ENCODE data around the gene COQ8A.

Gene COQ8A

GRCh38 chr1:226898246-226898645 lies 41.8 kb upstream of the COQ8A start:
- no peak for ATAC-seq
- no peak for TF ChIP-seq BACH2 (CRISPR knock-in tag; IDR thresholded peaks at IDR 0.05; ENCODE audit: borderline replicate concordance)
- no peak for TF ChIP-seq POU6F1 (CRISPR knock-in tag; IDR thresholded peaks at IDR 0.05; ENCODE audit: borderline replicate concordance, low read depth)
- TF ChIP-seq ZFP3 (CRISPR knock-in tag; IDR thresholded peaks at IDR 0.05): no peak
- TF ChIP-seq ZNF565 (CRISPR knock-in tag; conservative IDR thresholded peaks at IDR 0.05; ENCODE audit: low read depth): no peak
- no peak for TF ChIP-seq OSR1 (CRISPR knock-in tag; IDR thresholded peaks at IDR 0.05)

- no peak for ATAC-seq
- TF ChIP-seq GLIS3 (CRISPR knock-in tag; IDR thresholded peaks at IDR 0.05): no peak
- TF ChIP-seq ZNF70 (CRISPR knock-in tag; IDR thresholded peaks at IDR 0.05): no peak
- no peak for TF ChIP-seq ZNF565 (CRISPR knock-in tag; conservative IDR thresholded peaks at IDR 0.05; ENCODE audit: low read depth)
- no peak for TF ChIP-seq ISL1 (CRISPR knock-in tag; IDR thresholded peaks at IDR 0.05)
- TF ChIP-seq BACH2 (CRISPR knock-in tag; IDR thresholded peaks at IDR 0.05; ENCODE audit: borderline replicate concordance): no peak
- TF ChIP-seq PPARA (CRISPR knock-in tag; IDR thresholded peaks at IDR 0.05; ENCODE audit: borderline replicate concordance): no peak
- no peak for TF ChIP-seq CSDC2 (CRISPR knock-in tag; IDR thresholded peaks at IDR 0.05)
- TF ChIP-seq ZNF8 (CRISPR knock-in tag; IDR thresholded peaks at IDR 0.05): no peak
- no peak for TF ChIP-seq RARB (CRISPR knock-in tag; IDR thresholded peaks at IDR 0.05)
- TF ChIP-seq ZFP30 (CRISPR knock-in tag; IDR thresholded peaks at IDR 0.05): no peak
- no peak for TF ChIP-seq ZFP3 (CRISPR knock-in tag; IDR thresholded peaks at IDR 0.05)
- TF ChIP-seq TCF4 (CRISPR knock-in tag; IDR thresholded peaks at IDR 0.05; ENCODE audit: borderline replicate concordance): no peak
- no peak for TF ChIP-seq POU6F1 (CRISPR knock-in tag; IDR thresholded peaks at IDR 0.05; ENCODE audit: borderline replicate concordance, low read depth)
- no peak for TF ChIP-seq SNAI2 (CRISPR knock-in tag; IDR thresholded peaks at IDR 0.05)
- no peak for TF ChIP-seq ESRRG (CRISPR knock-in tag; IDR thresholded peaks at IDR 0.05)
- no peak for TF ChIP-seq ARNTL (CRISPR knock-in tag; IDR thresholded peaks at IDR 0.05; ENCODE audit: borderline replicate concordance, low read depth)
- no peak for TF ChIP-seq CSRNP3 (CRISPR knock-in tag; IDR thresholded peaks at IDR 0.05)
Observed at GRCh38 chr1:226901421-226901820, 38.7 kb upstream of the COQ8A start.

- ATAC-seq: no peak
- no peak for TF ChIP-seq ZNF8 (CRISPR knock-in tag; IDR thresholded peaks at IDR 0.05)
- no peak for TF ChIP-seq CSRNP3 (CRISPR knock-in tag; IDR thresholded peaks at IDR 0.05)
- no peak for TF ChIP-seq TCF4 (CRISPR knock-in tag; IDR thresholded peaks at IDR 0.05; ENCODE audit: borderline replicate concordance)
- TF ChIP-seq TOX (CRISPR knock-in tag; IDR thresholded peaks at IDR 0.05; ENCODE audit: borderline replicate concordance): no peak
- TF ChIP-seq ARNTL (CRISPR knock-in tag; IDR thresholded peaks at IDR 0.05; ENCODE audit: borderline replicate concordance, low read depth): no peak
- no peak for TF ChIP-seq ESRRG (CRISPR knock-in tag; IDR thresholded peaks at IDR 0.05)
- no peak for TF ChIP-seq PATZ1 (CRISPR knock-in tag; IDR thresholded peaks at IDR 0.05; ENCODE audit: borderline replicate concordance)
- TF ChIP-seq TSHZ2 (CRISPR knock-in tag; IDR thresholded peaks at IDR 0.05): no peak
- no peak for TF ChIP-seq CREB5 (CRISPR knock-in tag; IDR thresholded peaks at IDR 0.05; ENCODE audit: low read depth)
- TF ChIP-seq RARB (CRISPR knock-in tag; IDR thresholded peaks at IDR 0.05): no peak
- TF ChIP-seq ZNF565 (CRISPR knock-in tag; conservative IDR thresholded peaks at IDR 0.05; ENCODE audit: low read depth): no peak
- TF ChIP-seq CSDC2 (CRISPR knock-in tag; IDR thresholded peaks at IDR 0.05): no peak
- TF ChIP-seq OSR1 (CRISPR knock-in tag; IDR thresholded peaks at IDR 0.05): no peak
- TF ChIP-seq BACH2 (CRISPR knock-in tag; IDR thresholded peaks at IDR 0.05; ENCODE audit: borderline replicate concordance): no peak
Observed at GRCh38 chr1:226902601-226903000, 37.5 kb upstream of the COQ8A start.

Measured in SK-N-SH treated with all-trans-retinoic acid at 6 μM for 48 hours (cell line).